Hematopoietic multipotent progenitor cell (in vitro differentiated cells): ENCODE results near the gene DIP2A. TPM values are rescaled to one million over a fixed set of nuclear protein-coding genes. Genes with fewer than 3 reads are reported as not detected.
A peak's percentile ranks its signal among the peaks of the same experiment; 100 is the strongest.
"Not testable (repeated sequence)": the region's sequence is repeated elsewhere in the genome, so short reads cannot be mapped to it uniquely, and the experiment has no call there.

ENCODE experiments used
- DNase-seq, 3 donors: peaks; one replicate each; pipeline ENCODE4 v3.0.0-alpha.2; 2011 to 2015; ENCODE audit warnings: low read depth in 2 of 3, low spot score in 2 of 3
- total RNA-seq: library from RNA; depleted of rRNA; stranded (reverse); fragments of >200 nt; gene quantifications from one replicate; pipeline ENCODE4 v1.2.3, GENCODE V29; 2012

Gene DIP2A
- total RNA-seq, 1 donor, result 61.7 TPM

GRCh38 chr21:46553993-46554392 lies 95.3 kb downstream of the DIP2A start:
- DNase-seq, result no peak

- DNase-seq, result no peak
These were observed 95.9 kb downstream of the DIP2A start for GRCh38 chr21:46554431-46555224.

- DNase-seq, result no peak
These were observed 96.5 kb downstream of the DIP2A start for GRCh38 chr21:46555225-46555617.

- DNase-seq, result no peak
These were observed 97.0 kb downstream of the DIP2A start for GRCh38 chr21:46555678-46556077.

GRCh38 chr21:46556802-46557201 lies 98.1 kb downstream of the DIP2A start:
- DNase-seq, result no peak

GRCh38 chr21:46557469-46557868 lies 98.8 kb downstream of the DIP2A start:
- DNase-seq, result no peak

GRCh38 chr21:46557919-46558392 lies 99.3 kb downstream of the DIP2A start:
- DNase-seq, result no peak

GRCh38 chr21:46559291-46559983 lies 100.7 kb downstream of the DIP2A start:
- peak in 1 of 3 donors; percentile 44 for DNase-seq

GRCh38 chr21:46560568-46561444 lies 102.1 kb downstream of the DIP2A start:
- DNase-seq, result no peak

GRCh38 chr21:46561445-46562090 lies 102.9 kb downstream of the DIP2A start:
- DNase-seq, result no peak

GRCh38 chr21:46562472-46562871 lies 103.8 kb downstream of the DIP2A start:
- DNase-seq, result no peak

GRCh38 chr21:46562964-46563607 lies 104.4 kb downstream of the DIP2A start:
- DNase-seq, result no peak

GRCh38 chr21:46564391-46564790 lies 105.7 kb downstream of the DIP2A start:
- DNase-seq, result no peak

- DNase-seq, result no peak
These were observed 108.7 kb downstream of the DIP2A start for GRCh38 chr21:46567348-46567747.

GRCh38 chr21:46568562-46568961 lies 109.9 kb downstream of the DIP2A start:
- DNase-seq, result no peak

GRCh38 chr21:46569081-46569480 lies 110.4 kb downstream of the DIP2A start:
- DNase-seq, result no peak

- DNase-seq, result no peak
These were observed 111.4 kb downstream of the DIP2A start for GRCh38 chr21:46570119-46570518.

GRCh38 chr21:46570631-46571030 lies 111.9 kb downstream of the DIP2A start:
- no peak for DNase-seq

- DNase-seq, result no peak
These were observed 114.2 kb downstream of the DIP2A start for GRCh38 chr21:46572850-46573249.

- DNase-seq, result not testable (repeated sequence)
These were observed 119.1 kb downstream of the DIP2A start for GRCh38 chr21:46577786-46578185.
